GM12892 (cell line): Measurements from ENCODE around the gene RALGAPA2.

Experiments used
- POLR2A ChIP-seq: IDR thresholded peaks from 2 replicates; pipeline ENCODE4 v1.6.1; 2011; ENCODE audit warnings: low read depth, low read length, control low read depth
- POLR2AphosphoS5 ChIP-seq: IDR thresholded peaks from 2 replicates; pipeline ENCODE4 v1.6.1; 2011; ENCODE audit warnings: low read depth, low read length, control low read depth

GRCh38 chr20:20691477-20692235 lies 20.8 kb downstream of the RALGAPA2 start:
- no peak for TF ChIP-seq POLR2AphosphoS5
- TF ChIP-seq POLR2A = no peak
